ENCODE data around the gene ADARB1.

ADARB1 gene

DNA sequence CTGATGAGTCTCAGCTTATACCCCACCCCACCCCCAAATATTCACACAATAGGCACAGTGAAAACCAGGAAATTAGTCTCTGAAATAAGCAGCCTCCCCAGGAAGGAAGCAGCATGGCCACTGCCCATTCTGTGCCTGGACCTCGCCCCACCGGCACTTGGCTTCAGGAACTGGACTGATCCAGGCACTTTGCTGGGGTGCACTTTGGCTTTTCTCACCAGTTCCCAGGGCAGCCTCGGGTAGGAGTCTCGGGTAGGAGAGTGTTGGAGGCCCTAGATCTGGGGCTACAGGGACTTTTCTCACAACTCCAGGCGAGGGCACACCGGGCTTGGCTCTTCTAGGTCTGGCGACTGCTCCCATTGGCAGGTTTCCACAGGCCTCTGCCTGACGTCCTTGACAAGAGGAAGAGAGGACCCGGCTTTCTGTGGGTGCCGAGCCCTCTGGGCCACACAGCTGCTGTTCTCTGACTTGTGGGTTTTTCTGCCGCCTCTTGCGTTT is 18.7 kb downstream of the ADARB1 start:
- no peak for DNase-seq (ENCODE audit: low read depth, low spot score)

DNA sequence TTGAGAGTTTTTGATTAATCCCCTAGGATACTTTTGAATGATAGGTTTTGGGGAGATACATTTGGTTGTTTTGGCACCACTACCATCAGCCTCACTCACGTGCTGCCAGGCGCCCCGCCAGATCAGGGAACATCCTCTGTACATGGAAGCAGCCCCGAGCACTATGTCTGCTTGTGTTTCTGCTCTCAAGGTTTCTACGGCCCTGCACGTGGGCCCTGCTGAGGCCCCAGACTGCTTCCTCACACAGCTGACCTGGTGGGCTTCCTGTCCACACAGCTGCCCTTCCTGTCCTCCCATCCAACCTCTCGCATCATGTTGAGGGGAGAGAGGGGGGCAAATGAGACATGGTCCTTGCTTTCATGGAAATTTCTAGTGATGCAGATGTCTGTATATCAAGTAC is 20.0 kb downstream of the ADARB1 start:
- DNase-seq (ENCODE audit: low read depth, low spot score), result no peak

DNA sequence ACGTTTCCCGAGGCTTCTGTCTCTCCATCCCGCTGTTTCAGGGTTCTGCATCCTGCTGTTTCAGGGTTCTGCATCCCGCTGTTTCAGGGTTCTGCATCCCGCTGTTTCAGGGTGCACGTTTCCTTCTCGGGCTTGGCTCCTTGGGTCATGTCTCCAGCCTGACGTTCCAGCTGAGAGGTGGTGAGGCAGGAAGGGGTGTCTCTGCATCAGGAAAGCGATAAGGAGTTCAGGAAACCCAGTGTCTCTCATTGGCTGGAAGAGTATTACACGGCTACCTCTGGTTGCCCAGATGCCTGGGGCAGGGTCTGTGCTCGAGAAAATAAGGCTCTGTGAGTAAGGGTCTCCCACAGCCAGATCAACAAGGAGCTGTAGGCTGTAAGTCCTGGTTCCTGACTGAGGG is 21.1 kb downstream of the ADARB1 start:
- no peak for DNase-seq (ENCODE audit: low read depth, low spot score)

DNA sequence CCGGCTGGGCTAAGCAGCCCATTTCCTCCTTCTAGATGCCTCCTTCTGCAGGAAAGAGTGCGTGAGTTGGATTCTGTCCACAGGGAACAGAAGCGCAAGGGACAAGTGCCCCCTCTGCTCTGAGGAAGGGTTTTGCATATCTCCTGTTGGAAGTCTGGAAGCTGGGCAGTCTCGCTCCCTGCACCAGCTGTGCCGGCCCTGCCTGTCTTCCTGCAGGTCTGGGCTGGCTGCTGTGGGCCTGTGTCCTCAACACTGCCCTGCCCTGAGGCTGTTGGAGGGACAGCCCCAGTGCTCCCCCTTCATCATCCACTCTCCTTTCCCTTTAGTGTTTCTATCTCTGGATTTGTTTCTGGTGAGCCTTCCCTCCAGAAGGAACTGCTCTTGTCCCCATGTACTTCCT is 21.8 kb downstream of the ADARB1 start:
- no peak for DNase-seq (ENCODE audit: low read depth, low spot score)

DNA sequence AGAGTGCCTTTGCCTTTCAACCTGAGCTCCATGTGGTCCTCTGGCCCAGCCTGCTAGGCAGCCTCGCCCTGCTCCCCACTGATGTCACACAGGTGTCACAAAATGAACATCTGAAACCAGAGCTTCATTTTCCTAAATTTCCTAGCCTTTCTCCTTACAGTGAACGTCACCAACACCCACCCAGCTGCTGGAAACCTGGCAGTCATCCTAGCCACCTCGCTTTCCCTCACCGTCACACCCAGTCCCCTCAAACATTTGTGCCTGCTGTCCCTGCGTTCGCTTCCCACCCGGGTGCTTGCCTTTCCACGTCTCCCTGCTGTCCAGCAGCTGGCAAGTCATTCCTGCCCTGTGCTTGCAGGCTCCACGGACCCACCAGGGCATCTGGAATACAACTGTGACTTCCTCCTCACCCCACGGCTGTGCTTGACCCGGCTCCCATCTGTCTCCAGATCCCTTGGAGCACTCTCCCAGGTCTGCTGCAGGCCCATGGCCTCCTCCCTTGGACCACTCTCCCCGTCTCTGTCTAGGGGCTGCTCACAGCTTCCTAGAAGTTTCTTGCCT is 23.5 kb downstream of the ADARB1 start:
- no peak for DNase-seq (ENCODE audit: low read depth, low spot score)

DNA sequence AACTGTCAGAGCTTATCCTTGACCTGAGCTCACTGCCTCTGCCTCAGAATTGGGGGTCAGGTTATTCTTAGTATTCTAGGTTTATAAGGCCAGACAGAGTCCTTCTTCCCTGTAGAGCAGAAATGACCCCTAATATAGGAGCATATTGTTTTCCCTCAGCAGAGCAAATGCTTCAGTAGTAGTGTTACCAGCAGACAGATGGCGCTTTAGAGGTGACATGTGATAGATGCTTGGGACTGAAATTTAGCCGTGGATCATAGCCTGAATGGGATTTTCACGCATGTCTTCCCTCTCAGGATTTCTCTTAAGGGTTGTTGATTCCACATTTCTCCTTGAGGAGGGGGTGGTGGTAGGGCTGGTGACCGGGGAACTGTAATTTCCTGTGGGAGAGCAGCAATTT is 24.5 kb downstream of the ADARB1 start:
- peak; percentile 22 for DNase-seq (ENCODE audit: low read depth, low spot score)

DNA sequence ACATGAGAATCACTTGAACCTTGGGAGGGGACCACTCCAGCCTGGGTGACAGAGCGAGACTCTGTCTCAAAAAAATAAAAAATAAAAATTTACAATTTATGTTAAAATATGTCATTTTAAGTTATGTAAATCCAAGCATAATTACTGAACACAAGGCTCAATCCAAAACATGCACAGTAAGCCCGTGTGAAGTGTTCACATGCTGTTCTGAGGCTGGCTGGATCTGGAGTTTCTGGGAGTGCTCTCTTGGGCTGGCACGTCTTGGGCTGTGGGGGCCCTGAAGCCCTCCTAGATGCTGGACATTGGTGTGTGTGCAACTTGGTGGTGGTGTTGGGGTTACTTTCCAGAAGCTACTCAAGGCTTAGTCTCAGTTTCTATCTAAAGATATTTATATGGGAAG is 25.2 kb downstream of the ADARB1 start:
- no peak for DNase-seq (ENCODE audit: low read depth, low spot score)

DNA sequence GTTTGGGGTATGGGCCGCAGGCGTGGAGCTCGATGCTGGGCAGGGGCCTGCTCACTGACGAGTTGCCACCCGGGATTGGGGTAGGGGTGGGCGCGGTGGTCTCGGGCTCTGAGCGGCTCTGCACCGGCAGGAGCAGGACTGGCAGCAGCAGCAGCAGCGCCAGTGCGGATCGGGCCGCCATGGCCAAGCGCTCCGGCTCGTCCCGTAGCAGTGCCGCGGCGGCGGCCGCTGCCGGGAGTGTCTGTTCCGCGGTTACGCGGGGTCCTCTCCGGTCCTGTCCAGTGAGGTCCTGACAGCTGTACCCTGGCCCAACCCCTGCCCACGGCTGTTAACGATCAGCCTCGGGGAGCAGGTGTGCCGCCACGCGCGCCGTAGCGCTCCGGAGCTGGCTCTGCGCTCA is 26.5 kb downstream of the ADARB1 start:
- no peak for DNase-seq (ENCODE audit: low read depth, low spot score)

DNA sequence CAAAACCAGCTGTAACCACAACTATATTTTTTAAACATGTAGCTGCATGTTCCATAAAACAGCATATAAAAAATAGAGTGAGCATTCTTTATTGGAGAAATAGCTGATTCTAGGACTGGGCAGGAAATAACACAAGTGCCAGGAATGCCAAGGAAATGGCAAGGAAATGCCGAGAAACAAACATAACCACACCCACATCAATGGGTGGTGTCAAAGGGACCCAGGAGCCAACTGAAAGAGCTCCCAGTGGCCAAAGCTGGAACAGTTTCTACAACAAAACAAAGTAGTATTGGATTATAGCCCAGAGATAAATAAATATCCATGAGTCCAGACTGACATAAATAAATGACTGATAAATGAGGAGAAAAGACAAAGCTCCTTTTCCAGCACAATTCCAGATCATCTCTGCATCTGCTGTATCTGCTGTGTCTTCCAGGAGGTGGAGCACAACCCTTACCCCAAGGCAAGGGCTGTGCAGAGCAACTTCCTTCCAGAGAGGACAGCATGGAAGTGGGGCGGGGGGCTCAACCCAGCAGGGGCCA is 28.1 kb downstream of the ADARB1 start:
- peak; percentile 65 for DNase-seq (ENCODE audit: low read depth, low spot score)

DNA sequence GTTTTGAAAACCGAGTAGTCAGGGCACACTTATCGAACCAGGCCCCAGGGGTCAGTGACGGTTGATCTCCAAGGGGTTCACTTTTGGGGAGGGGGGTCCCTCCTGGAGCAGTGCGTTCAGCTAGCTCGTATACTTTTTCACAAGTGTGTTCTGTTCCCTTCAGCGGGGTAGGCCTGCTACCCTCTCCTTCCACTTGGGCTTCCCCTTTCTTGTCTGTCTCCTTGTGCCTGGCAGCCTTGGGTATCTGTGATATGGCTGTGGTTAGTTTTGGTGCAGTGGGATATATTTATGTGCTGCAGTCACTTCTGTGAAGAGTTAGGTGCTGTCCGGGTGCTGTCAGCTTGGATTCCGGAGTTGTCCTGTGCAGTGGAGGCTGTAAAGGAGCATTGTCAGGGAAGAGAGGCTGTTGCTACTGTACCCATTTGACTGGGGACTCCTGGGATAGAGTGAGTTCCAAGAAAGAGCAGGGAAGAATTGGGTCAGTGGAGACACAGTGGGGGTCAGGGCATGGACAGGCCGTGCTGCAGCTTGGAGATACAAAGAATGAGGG is 29.7 kb downstream of the ADARB1 start:
- no peak for DNase-seq (ENCODE audit: low read depth, low spot score)

DNA sequence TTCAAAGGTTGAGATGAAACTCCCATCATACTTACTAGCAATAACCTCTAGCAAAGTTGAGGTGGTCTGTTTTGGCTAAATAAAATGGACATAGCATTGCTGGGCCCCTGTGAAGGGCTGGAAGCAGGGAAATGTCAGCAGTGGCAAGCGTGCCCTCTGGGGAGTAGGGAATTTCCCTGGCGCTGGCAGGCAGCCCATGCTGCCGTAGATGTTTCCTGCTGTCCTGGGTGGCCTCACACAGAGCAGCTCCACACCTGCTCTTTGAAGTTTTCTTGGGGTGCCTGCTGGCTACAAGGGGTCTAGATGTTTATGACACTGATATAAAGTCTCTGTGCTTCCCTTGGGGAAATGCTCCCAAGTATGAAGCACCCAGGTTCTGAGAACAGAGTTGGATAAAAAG is 30.2 kb downstream of the ADARB1 start:
- DNase-seq (ENCODE audit: low read depth, low spot score), result peak; percentile 60

DNA sequence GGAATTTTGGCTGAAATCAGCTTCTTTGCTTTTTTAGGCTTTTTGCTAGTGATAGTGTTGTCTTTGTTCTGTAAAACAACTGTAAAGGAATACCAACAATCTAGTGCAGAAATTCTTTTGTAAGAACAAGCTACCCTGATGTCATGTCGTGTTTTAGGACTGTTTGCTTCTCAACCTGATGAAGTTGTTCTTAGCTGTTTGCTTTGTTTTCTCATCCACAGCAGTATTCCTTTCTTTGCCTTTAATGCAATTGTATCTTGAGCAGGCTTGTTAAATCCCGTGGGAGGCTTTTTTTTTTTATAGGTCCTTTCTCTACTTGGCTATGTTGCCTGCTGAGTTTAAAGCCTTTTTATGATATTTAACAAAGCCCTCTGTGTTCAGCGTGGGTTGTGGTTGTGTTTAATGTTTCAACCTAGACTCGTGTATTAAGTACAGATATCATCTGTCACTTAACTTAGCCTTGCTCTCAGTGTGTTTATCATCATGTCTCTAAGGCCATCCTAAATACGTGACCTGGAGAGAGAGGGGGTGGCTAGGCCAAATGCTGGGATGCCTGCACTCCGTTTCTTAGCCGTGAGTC is 31.6 kb downstream of the ADARB1 start:
- peak; percentile 20 for DNase-seq (ENCODE audit: low read depth, low spot score)

DNA sequence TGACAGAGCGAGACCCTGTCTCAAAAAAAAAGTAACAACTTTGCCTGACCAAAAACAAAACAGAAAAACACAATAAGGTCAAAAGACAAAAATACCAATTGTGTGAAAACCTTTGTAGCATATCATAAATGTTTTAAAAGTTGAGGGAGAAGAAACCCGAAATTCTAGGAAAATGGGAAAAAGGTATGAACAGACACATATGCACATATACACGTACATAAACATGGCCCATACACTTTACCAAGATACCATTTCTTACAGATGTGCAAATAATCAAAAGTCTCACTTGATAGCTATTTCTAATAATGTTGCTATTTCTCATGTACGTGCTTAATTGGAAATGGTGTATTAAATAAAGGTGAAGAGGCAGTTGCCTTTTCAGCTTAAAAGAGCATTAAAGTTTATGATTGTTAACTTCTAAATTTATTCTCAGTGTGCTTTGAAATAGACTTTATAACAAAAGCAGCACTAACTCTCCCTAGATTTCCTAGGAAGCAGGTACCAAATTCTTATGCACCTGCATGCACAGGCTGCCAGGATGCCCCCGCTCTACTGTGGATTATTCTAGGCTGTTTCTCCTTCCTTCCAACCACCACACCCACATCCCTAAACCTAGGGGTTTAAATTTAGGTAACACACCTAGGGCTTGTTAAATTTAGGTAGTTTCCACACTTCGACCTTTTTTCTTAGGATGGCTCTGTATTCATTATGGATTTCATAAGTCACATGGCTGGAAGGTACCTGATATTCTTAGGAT is 33.8 kb downstream of the ADARB1 start:
- no peak for DNase-seq (ENCODE audit: low read depth, low spot score)

DNA sequence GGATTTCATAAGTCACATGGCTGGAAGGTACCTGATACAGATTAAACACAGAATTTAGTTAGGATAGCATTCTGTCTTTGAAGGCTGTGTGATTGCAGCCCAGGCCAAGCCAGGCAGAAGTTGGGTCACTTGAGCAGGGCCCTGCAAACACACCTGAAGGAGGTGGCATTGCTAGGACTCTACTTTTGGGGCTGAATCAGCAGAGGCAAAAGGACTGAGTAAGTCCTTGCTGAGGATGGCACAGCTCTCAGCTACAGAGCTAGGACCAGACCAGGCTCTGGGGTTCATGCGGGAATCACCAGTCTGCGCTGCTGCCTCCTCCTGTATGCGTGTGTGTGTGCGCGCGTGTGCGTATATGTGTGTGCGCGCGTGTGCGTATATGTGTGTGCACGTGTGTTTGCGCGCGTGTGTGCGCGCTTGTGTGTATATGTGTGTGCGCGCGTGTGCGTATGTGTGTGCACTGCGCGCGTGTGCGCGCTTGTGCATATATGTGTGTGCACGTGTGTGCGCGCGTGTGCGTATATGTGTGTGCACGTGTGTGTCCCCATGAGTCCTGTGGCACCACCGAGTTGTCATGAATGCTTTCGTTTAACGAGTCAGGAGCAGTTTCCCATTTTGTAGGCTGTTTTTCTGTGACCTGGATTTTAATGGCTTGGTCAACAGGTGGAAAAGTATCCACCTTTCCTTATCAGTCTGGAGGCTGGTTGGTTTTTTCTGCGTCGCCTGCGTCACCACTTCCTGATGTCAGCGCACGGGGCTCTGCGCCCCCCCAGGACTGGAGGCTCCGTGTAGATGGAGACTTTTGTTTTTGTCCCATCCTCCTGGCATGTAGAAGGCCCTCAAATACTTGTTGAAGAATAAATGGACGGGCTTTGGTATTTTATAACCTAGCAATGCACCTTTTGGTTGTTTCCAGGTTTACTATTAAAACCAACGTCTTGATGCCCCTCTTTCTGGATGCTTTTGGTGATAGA is 34.7 kb downstream of the ADARB1 start:
- DNase-seq (ENCODE audit: low read depth, low spot score), result no peak

DNA sequence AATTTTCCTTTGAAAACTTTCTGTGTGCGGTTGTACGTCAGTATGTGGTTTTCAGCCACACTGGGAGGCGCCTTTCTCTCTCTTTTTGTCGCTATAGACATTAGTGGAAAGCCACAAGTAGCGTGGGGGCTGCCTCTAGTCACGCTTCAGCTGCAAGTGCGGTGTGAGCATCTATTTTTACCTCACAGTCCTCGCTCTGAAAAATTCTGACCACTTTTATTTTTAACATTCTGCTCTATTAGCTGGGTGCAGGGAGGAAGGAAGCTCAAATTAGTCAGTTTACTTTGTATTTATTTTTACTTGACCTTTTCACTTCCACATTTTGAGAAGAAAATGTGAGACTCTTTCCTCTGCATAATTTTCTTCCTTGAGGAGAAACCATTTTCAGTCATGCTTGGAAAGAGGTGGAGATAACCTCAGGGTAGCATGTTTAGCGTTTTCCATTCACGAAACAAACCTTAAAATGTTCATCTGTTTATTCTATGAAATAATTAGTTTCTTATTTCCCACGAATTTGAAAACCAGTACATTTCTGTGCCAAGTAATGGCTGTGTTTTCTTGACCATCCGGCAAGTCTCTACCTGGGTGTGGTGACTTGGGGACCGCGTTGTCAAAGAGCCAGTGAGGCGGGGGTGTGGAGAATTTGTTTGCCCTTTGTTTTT is 35.6 kb downstream of the ADARB1 start:
- DNase-seq (ENCODE audit: low read depth, low spot score), result peak; percentile 26

DNA sequence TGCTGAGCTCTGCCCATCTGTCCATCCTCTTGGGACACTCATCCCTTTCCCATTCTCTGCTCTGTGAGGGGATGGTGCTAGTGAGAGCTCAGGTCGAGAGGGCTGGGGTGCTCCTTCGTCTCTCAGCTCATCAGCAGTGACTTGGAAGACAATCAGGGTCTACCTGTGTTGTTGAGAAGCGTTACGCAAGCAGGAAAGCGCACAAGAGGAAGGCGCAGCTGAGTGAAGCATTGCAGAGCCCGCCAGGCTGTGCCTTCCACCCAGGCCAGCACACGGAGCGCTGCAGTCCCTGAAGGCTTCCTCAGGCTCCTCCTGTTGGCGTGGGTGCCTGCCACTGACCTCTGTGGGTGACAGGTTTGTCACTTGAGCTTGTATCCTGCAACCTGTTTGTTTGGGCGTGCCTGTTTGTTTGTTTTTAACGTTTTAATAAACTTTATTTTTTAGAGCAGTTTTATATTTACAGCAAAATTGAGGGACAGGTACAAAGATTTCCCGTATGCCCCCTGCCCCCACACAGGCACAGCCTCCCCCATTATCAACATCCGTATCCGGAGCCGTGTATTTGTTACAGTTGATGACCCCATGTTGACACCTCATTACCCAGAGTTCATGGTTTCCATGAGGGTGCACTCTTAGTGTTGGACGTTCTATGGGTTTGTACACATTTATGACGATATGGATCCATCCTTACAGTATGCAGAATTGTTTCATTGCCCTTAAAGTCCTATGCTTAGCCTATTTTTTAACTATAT is 36.7 kb downstream of the ADARB1 start:
- DNase-seq (ENCODE audit: low read depth, low spot score), result no peak

DNA sequence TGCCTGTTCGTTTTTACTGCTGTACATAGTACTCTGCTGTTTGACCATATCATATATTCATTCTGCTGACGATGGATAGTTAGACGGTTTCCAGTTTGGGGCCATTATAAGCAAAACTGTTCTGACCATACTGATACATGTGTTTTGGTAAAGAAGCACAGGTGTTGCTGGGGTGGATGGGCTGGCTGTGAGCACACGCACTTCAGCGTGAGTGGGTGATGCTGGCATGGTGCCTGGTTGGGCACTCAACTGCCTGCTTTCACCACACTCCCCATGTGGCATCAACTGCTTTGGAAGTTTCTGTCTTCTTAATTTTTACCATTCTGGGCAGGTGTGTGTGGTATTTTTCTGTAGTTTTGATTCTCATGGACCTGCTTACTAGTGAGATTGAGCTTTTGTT is 37.3 kb downstream of the ADARB1 start:
- no peak for DNase-seq (ENCODE audit: low read depth, low spot score)

DNA sequence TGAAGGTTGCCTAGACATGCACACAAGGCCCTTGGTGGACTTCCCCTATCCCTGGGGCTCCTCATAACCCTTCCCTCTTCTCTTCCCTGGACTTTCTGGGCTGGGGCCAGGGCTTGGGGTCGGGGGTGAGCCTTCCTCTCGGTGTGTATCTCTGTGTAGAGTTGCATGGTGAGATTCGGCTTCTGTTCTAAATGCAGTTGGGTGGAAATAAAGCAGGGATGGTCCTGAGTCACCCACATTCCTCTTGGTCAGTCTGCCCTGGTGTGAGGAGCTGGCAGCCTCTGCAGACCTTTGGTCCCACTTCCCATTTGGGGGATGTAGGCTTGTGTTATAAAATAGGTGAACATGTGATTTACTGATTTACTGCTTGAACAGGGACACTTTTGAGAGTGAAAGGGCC is 38.0 kb downstream of the ADARB1 start:
- DNase-seq (ENCODE audit: low read depth, low spot score), result peak; percentile 43

DNA sequence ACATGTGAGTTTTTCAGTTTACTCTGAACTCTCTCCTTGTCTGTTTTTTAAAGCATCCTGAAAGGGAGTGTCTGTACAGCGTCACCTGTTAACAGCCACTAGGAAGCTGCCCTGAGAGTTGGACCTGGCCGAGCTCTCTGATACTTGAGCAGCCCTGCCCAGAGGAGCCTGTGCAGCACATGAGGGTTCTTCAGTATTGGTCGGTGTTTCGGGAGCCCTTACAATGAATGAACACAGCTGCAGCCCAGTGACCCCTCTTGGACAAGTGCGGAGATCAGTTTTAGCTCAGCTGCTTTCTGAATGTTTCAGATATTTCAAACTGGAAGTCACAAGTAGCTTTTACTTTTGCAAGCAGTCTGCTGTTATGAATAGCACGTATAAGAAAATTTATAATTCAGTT is 39.2 kb downstream of the ADARB1 start:
- no peak for DNase-seq (ENCODE audit: low read depth, low spot score)

DNA sequence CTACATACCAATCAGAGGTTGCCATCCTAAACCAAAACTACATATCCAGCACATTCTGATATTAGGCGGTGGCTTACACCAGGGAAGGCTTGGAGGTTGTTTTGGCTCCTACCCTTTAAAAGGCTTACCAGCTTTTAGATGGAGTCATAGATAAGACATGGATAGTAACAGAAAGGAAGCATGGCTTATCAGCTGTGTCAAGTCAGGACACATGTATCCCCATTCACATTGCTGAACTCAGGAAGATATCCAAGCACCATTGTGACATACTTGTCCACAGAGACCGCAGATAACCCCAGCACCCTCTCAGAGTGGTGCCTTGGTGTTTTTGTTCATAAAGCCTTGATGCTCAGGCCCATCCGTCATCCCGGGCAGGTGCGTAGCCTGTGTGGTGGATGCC is 39.7 kb downstream of the ADARB1 start:
- DNase-seq (ENCODE audit: low read depth, low spot score), result no peak
